HepG2 (cell line): ENCODE results near the gene CATSPERD. TPM values are rescaled to one million over a fixed set of nuclear protein-coding genes. Genes with fewer than 3 reads are reported as not detected.

Experiments used
- CBX2 ChIP-seq, 2 experiments: fragments of 200-600 bp in 1 of 2; sonication (generic); formaldehyde crosslinking in 1 of 2; IDR thresholded peaks; 2 replicates each; pipeline versions ENCODE4 v1.7.0 to v1.8.1; 2018 to 2022; ENCODE audit warnings: low read depth in 2 of 2, low read length in 1 of 2, mild to moderate bottlenecking in 1 of 2, missing genetic modification reagents in 1 of 2
- DNMT1 ChIP-seq: sonication (generic); formaldehyde crosslinking; IDR thresholded peaks from 2 replicates; pipeline ENCODE4 v1.5.1; 2020; ENCODE audit warnings: mild to moderate bottlenecking, missing genetic modification reagents
- FLYWCH1 ChIP-seq: sonication (generic); formaldehyde crosslinking; IDR thresholded peaks from 2 replicates; pipeline ENCODE4 v1.8.1; 2023; ENCODE audit warnings: mild to moderate bottlenecking, missing genetic modification reagents
- NR2F1 ChIP-seq, 2 experiments: fragments of 450-650 bp in 1 of 2; formaldehyde crosslinking in 1 of 2; IDR thresholded peaks; 2 replicates each; pipeline versions ENCODE4 v1.5.0 to v1.6.1; 2016 to 2020; ENCODE audit warnings: mild to moderate bottlenecking in 1 of 2, missing compliant biosample characterization in 1 of 2, missing genetic modification reagents in 1 of 2, moderate library complexity in 1 of 2
- RXRA ChIP-seq: sonication (generic); formaldehyde crosslinking; IDR thresholded peaks from 2 replicates; pipeline ENCODE4 v1.5.1; 2020; ENCODE audit warnings: missing genetic modification reagents
- SKIL ChIP-seq: sonication (generic); formaldehyde crosslinking; IDR thresholded peaks from 2 replicates; pipeline ENCODE4 v1.8.0; 2022; ENCODE audit warnings: missing genetic modification reagents, mild to moderate bottlenecking, moderate library complexity, borderline replicate concordance
- TCF7 ChIP-seq: sonication (generic); IDR thresholded peaks from 2 replicates; pipeline ENCODE4 v1.6.1; 2016; ENCODE audit warnings: antibody characterized with exemption, low read depth
- ZBTB26 ChIP-seq: IDR thresholded peaks from 2 replicates; pipeline ENCODE4 v1.6.1; 2016; ENCODE audit warnings: missing compliant biosample characterization, missing genetic modification reagents, borderline replicate concordance
- ZNF235 ChIP-seq: sonication (generic); formaldehyde crosslinking; IDR thresholded peaks from 2 replicates; pipeline ENCODE4 v1.8.1; 2023; ENCODE audit warnings: mild to moderate bottlenecking, missing genetic modification reagents, borderline replicate concordance
- ZNF292 ChIP-seq: sonication (generic); formaldehyde crosslinking; IDR thresholded peaks from 2 replicates; pipeline ENCODE4 v1.8.1; 2022; ENCODE audit warnings: mild to moderate bottlenecking, low read depth, missing genetic modification reagents, borderline replicate concordance
- ZNF510 ChIP-seq: sonication (generic); formaldehyde crosslinking; IDR thresholded peaks from 2 replicates; pipeline ENCODE4 v1.4.0; 2020; ENCODE audit warnings: low read depth, mild to moderate bottlenecking, missing genetic modification reagents
- polyA plus RNA-seq, 8 experiments: library from polyadenylated mRNA; depleted of rRNA in 3 of 8; stranded (reverse) in 7 of 8; unstranded in 1 of 8; fragments of >200 nt; fragmentation: Illumina TruSeq in 4 of 8; extraction: Trizol in 4 of 8; gene quantifications; 2 replicates each; pipeline versions ENCODE4 v1.2.1 to v1.2.3, GENCODE V29; 2011 to 2016; ENCODE audit warnings: low read depth in 4 of 8, missing spikeins in 1 of 8, mixed read lengths in 1 of 8; ENCODE audit not compliant: insufficient read depth in 1 of 8
- total RNA-seq, 5 experiments: library from RNA; depleted of rRNA; stranded (reverse); fragments of >200 nt; fragmentation: Illumina TruSeq; extraction: Trizol; gene quantifications; 2 replicates each; pipeline ENCODE4 v1.2.3, GENCODE V29; 2016; ENCODE audit warnings: low read depth in 1 of 5
- TF ChIP-seq, protein P1 (sequence below): sonication (generic); formaldehyde crosslinking; IDR thresholded peaks from 2 replicates; pipeline ENCODE4 v1.4.0; 2020; ENCODE audit warnings: missing genetic modification reagents, mild to moderate bottlenecking, borderline replicate concordance
- TF ChIP-seq, protein P2 (sequence below): sonication (generic); formaldehyde crosslinking; IDR thresholded peaks from 2 replicates; pipeline ENCODE4 v1.8.0; 2022; ENCODE audit warnings: missing genetic modification reagents, mild to moderate bottlenecking, inconsistent platforms, borderline replicate concordance
- TF ChIP-seq, protein P3 (sequence below): sonication (generic); formaldehyde crosslinking; IDR thresholded peaks from 2 replicates; pipeline ENCODE4 v1.4.0; 2020; ENCODE audit warnings: mild to moderate bottlenecking, missing genetic modification reagents, borderline replicate concordance

The CATSPERD gene
- total and polyA plus RNA-seq, 2 of the 13 experiments (the other 11 are each of a cell fraction or from before 2014, with no cell fraction given): 0.04 TPM; not detected in 1

- TF ChIP-seq, protein P1, sequence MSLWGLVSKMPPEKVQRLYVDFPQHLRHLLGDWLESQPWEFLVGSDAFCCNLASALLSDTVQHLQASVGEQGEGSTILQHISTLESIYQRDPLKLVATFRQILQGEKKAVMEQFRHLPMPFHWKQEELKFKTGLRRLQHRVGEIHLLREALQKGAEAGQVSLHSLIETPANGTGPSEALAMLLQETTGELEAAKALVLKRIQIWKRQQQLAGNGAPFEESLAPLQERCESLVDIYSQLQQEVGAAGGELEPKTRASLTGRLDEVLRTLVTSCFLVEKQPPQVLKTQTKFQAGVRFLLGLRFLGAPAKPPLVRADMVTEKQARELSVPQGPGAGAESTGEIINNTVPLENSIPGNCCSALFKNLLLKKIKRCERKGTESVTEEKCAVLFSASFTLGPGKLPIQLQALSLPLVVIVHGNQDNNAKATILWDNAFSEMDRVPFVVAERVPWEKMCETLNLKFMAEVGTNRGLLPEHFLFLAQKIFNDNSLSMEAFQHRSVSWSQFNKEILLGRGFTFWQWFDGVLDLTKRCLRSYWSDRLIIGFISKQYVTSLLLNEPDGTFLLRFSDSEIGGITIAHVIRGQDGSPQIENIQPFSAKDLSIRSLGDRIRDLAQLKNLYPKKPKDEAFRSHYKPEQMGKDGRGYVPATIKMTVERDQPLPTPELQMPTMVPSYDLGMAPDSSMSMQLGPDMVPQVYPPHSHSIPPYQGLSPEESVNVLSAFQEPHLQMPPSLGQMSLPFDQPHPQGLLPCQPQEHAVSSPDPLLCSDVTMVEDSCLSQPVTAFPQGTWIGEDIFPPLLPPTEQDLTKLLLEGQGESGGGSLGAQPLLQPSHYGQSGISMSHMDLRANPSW (CRISPR knock-in tag): no peak; the same call in 1 of the 2 replicates
- TF ChIP-seq TCF7 (no peak; the same call in 1 of the 2 replicates), ZNF235 (CRISPR knock-in tag) (0 out of 2 replicates have a peak, but pooled peaks have one; percentile 52), ZNF292 (CRISPR knock-in tag) (no peak), ZNF510 (CRISPR knock-in tag) (peak; percentile 81; the same call in 1 of the 2 replicates), SKIL (CRISPR knock-in tag) (no peak), ZBTB26 (0 out of 2 replicates have a peak, but pooled peaks have one; percentile 48), NR2F1 (CRISPR knock-in tag; IDR thresholded peaks at IDR 0.05) (no peak), FLYWCH1 (no peak), CBX2 (IDR thresholded peaks at IDR 0.05; ENCODE audit: low read depth, low read length) (no peak), CBX2 (CRISPR knock-in tag; IDR thresholded peaks at IDR 0.05; ENCODE audit: low read depth) (no peak), DNMT1 (CRISPR knock-in tag) (no peak), RXRA (CRISPR knock-in tag) (peak; percentile 79; the same call in 1 of the 2 replicates)
- TF ChIP-seq, protein P2, sequence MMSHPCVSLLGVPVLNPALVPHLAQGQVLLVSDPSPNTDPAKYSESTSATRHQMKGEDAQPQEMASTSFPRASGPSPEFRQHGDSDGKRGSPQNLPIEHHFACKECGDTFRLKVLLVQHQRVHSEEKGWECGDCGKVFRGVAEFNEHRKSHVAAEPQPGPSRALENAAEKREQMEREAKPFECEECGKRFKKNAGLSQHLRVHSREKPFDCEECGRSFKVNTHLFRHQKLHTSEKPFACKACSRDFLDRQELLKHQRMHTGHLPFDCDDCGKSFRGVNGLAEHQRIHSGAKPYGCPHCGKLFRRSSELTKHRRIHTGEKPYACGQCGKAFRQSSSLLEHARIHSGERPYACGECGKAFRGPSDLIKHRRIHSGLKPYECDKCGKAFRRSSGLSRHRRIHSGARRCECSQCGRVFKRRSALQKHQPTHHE: peak; percentile 77; the same call in 1 of the 2 replicates
- TF ChIP-seq, protein P3, sequence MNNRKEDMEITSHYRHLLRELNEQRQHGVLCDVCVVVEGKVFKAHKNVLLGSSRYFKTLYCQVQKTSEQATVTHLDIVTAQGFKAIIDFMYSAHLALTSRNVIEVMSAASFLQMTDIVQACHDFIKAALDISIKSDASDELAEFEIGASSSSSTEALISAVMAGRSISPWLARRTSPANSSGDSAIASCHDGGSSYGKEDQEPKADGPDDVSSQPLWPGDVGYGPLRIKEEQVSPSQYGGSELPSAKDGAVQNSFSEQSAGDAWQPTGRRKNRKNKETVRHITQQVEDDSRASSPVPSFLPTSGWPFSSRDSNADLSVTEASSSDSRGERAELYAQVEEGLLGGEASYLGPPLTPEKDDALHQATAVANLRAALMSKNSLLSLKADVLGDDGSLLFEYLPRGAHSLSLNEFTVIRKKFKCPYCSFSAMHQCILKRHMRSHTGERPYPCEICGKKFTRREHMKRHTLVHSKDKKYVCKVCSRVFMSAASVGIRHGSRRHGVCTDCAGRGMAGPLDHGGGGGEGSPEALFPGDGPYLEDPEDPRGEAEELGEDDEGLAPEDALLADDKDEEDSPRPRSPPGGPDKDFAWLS: no peak; the same call in 1 of the 2 replicates
Measured at GRCh38 chr19:5790559-5791520, 70.4 kb downstream of the CATSPERD start, which contains the start of gene DUS3L (continued).
